Gastroesophageal sphincter (tissue), 4 donors: Measurements from ENCODE around the gene SMG1. TPM values are rescaled to one million over a fixed set of nuclear protein-coding genes. Genes with fewer than 3 reads are reported as not detected.

Experiments used
- ATAC-seq: fragments of 150-250 bp; one replicate; pipeline ENCODE4 v1.9.1; 2016; ENCODE audit warnings: mild to moderate bottlenecking, moderate library complexity
- H3K27ac ChIP-seq, 4 donors: fragments of 200-600 bp; sonication (generic) in 3 of 4; 1 replicate in 3 of 4; 2 replicates in 1 of 4; pipeline ENCODE4 v1.5.1; 2016 to 2019
- H3K27me3 ChIP-seq: fragments of 200-600 bp; sonication (generic); one replicate; pipeline ENCODE4 v1.5.1; 2019
- H3K36me3 ChIP-seq, 2 donors: fragments of 200-600 bp; sonication (generic); one replicate each; pipeline ENCODE4 v1.5.1; 2019; ENCODE audit warnings: control low read depth in 1 of 2
- H3K4me1 ChIP-seq, 3 donors: fragments of 200-600 bp; sonication (generic); 1 replicate in 2 of 3; 2 replicates in 1 of 3; pipeline ENCODE4 v1.5.1; 2016 to 2019; ENCODE audit warnings: control low read depth in 2 of 3
- H3K4me3 ChIP-seq, 2 donors: fragments of 200-600 bp; sonication (generic); one replicate each; pipeline ENCODE4 v1.5.1; 2019; ENCODE audit warnings: mild to moderate bottlenecking in 1 of 2, moderate library complexity in 1 of 2
- H3K9me3 ChIP-seq, 3 donors: fragments of 200-600 bp; sonication (generic); one replicate each; pipeline ENCODE4 v1.5.1; 2017 to 2019; ENCODE audit warnings: control low read depth in 2 of 3
- CTCF ChIP-seq, 4 experiments: fragments of 200-600 bp in 2 of 4; fragments of 450-650 bp in 2 of 4; sonication (generic) in 1 of 4; IDR thresholded peaks; one replicate each; pipeline ENCODE4 v1.5.1; 2017 to 2019; ENCODE audit warnings: antibody characterized with exemption in 4 of 4, mild to moderate bottlenecking in 2 of 4, moderate library complexity in 2 of 4
- EP300 ChIP-seq: sonication (generic); formaldehyde crosslinking; IDR thresholded peaks from one replicate; pipeline ENCODE4 v1.6.1; 2017; ENCODE audit warnings: antibody characterized with exemption, mild to moderate bottlenecking
- POLR2A ChIP-seq, 2 donors: fragments of 450-650 bp; IDR thresholded peaks; one replicate each; pipeline ENCODE4 v1.6.1; 2017; ENCODE audit warnings: antibody characterized with exemption in 2 of 2, mild to moderate bottlenecking in 2 of 2, moderate library complexity in 1 of 2
- POLR2AphosphoS5 ChIP-seq: sonication (generic); formaldehyde crosslinking; IDR thresholded peaks from one replicate; pipeline ENCODE4 v1.6.1; 2017; ENCODE audit warnings: antibody characterized with exemption
- WGBS, 2 donors: methylation state at CpG; one replicate each; pipeline ENCODE4 v1.1.5; 2018; ENCODE audit warnings: low coverage in 1 of 2; 5-methylcytosine and 5-hydroxymethylcytosine counted together
- total RNA-seq, 4 donors: library from RNA; depleted of rRNA; stranded (reverse); fragments of >200 nt; gene quantifications; one replicate each; pipeline ENCODE4 v1.1.0, GENCODE V29; 2016

Gene SMG1
- total RNA-seq, 4 donors from 2014 or later, result 49.0 to 106 (median 91.7) TPM

GRCh38 chr16:18841833-18842525, 84.2 kb downstream of the SMG1 start:
- Histone ChIP-seq H3K4me1 (peaks cover 0 to 20% (median 0%) of the 10 kb centered on the region in 3 donors), H3K27ac (no peak overlapping the region), H3K27me3 (no peaks in the 10 kb centered on the region), H3K36me3 (peaks cover 9 to 93% of the 10 kb centered on the region in 2 donors), H3K9me3 (no peaks in the 10 kb centered on the region), H3K4me3 (no peak overlapping the region)
- ATAC-seq, result no peak
- no peak for TF ChIP-seq EP300
- no peak for TF ChIP-seq POLR2A (IDR thresholded peaks at IDR 0.05)
- TF ChIP-seq CTCF (IDR thresholded peaks at IDR 0.05), result no peak
- TF ChIP-seq POLR2AphosphoS5, result no peak
- WGBS, 2 donors, result 81 to 86% methylated on average over 7 of the region's 7 CpGs

- no peak for TF ChIP-seq CTCF (IDR thresholded peaks at IDR 0.05)
- no peak for TF ChIP-seq POLR2AphosphoS5
- TF ChIP-seq POLR2A (IDR thresholded peaks at IDR 0.05), result no peak
- no peak for TF ChIP-seq EP300
- no peaks in the 10 kb centered on the region for H3K27me3 ChIP-seq
- ATAC-seq, result no peak
- H3K36me3 ChIP-seq, result peaks cover 15 to 93% of the 10 kb centered on the region in 2 donors
- peaks cover 0 to 6% (median 0%) of the 10 kb centered on the region in 3 donors for H3K4me1 ChIP-seq
- H3K4me3 ChIP-seq, result no peak overlapping the region
- 71 to 80% methylated on average over 5 to 6 of the region's 6 CpGs for WGBS, 2 donors
- H3K27ac ChIP-seq, result no peak overlapping the region
- no peaks in the 10 kb centered on the region for H3K9me3 ChIP-seq
These were observed 86.7 kb downstream of the SMG1 start for GRCh38 chr16:18839555-18839954.

- Histone ChIP-seq H3K27me3 (no peaks in the 10 kb centered on the region), H3K9me3 (no peaks in the 10 kb centered on the region), H3K27ac (no peak overlapping the region), H3K36me3 (peaks cover 21 to 97% of the 10 kb centered on the region in 2 donors), H3K4me1 (no peaks in the 10 kb centered on the region), H3K4me3 (no peak overlapping the region)
- no peak for ATAC-seq
- TF ChIP-seq POLR2AphosphoS5 (no peak), EP300 (no peak), POLR2A (IDR thresholded peaks at IDR 0.05) (no peak), CTCF (IDR thresholded peaks at IDR 0.05) (no peak)
These were observed 89.5 kb downstream of the SMG1 start for GRCh38 chr16:18836702-18837101.

GRCh38 chr16:18834864-18835263, 91.3 kb downstream of the SMG1 start:
- no peak for TF ChIP-seq POLR2AphosphoS5
- no peak for TF ChIP-seq EP300
- TF ChIP-seq POLR2A (IDR thresholded peaks at IDR 0.05), result no peak
- no peak for TF ChIP-seq CTCF (IDR thresholded peaks at IDR 0.05)
- Histone ChIP-seq H3K27ac (no peak overlapping the region), H3K9me3 (no peaks in the 10 kb centered on the region), H3K4me1 (no peaks in the 10 kb centered on the region), H3K27me3 (no peaks in the 10 kb centered on the region), H3K36me3 (peaks cover 21 to 100% of the 10 kb centered on the region in 2 donors), H3K4me3 (no peak overlapping the region)
- WGBS, 2 donors, result 71 to 75% methylated on average over 4 of the region's 4 CpGs
- no peak for ATAC-seq
